RWPE2 (cell line): ENCODE measurements around the gene ABCG5.

Experiments used
- ATAC-seq: fragments of 200-7000 bp; cut with Tn5 transposase; 3 replicates; pipeline ENCODE4 v1.9.1; 2021; ENCODE audit warnings: low read depth
- DNase-seq: peaks from one replicate; pipeline ENCODE4 v3.0.0-alpha.2; 2020; ENCODE audit warnings: low spot score
- H3K27ac ChIP-seq: fragments of 450-650 bp; 2 replicates; pipeline ENCODE4 v1.5.1; 2017; ENCODE audit warnings: mild to moderate bottlenecking; ENCODE audit not compliant: poor library complexity, severe bottlenecking
- H3K27me3 ChIP-seq: fragments of 250-450 bp; sonication (Bioruptor Pico); 2 replicates; pipeline ENCODE4 v1.5.1; 2021; ENCODE audit warnings: mild to moderate bottlenecking, moderate library complexity; ENCODE audit not compliant: insufficient read depth, poor library complexity, severe bottlenecking
- H3K36me3 ChIP-seq: fragments of 250-450 bp; sonication (Bioruptor Pico); 2 replicates; pipeline ENCODE4 v1.5.1; 2020; ENCODE audit warnings: low read depth, mild to moderate bottlenecking, moderate library complexity
- H3K4me1 ChIP-seq: fragments of 250-450 bp; sonication (Bioruptor Pico); 2 replicates; pipeline ENCODE4 v1.5.1; 2021; ENCODE audit warnings: mild to moderate bottlenecking, moderate library complexity; ENCODE audit not compliant: insufficient read depth, poor library complexity, severe bottlenecking
- H3K4me3 ChIP-seq: fragments of 250-450 bp; sonication (Bioruptor Pico); 2 replicates; pipeline ENCODE4 v1.5.1; 2021; ENCODE audit warnings: mild to moderate bottlenecking, moderate library complexity; ENCODE audit not compliant: severe bottlenecking
- H3K9me3 ChIP-seq: fragments of 250-450 bp; sonication (Bioruptor Pico); 2 replicates; pipeline ENCODE4 v1.5.1; 2021; ENCODE audit warnings: mild to moderate bottlenecking, moderate library complexity; ENCODE audit not compliant: severe bottlenecking
- TF ChIP-seq, protein P1 (sequence below): fragments of 450-650 bp; IDR thresholded peaks from one replicate; pipeline ENCODE4 v1.5.1; 2017; ENCODE audit warnings: mild to moderate bottlenecking, moderate library complexity; ENCODE audit not compliant: poor library complexity, severe bottlenecking

ABCG5 gene

DNA sequence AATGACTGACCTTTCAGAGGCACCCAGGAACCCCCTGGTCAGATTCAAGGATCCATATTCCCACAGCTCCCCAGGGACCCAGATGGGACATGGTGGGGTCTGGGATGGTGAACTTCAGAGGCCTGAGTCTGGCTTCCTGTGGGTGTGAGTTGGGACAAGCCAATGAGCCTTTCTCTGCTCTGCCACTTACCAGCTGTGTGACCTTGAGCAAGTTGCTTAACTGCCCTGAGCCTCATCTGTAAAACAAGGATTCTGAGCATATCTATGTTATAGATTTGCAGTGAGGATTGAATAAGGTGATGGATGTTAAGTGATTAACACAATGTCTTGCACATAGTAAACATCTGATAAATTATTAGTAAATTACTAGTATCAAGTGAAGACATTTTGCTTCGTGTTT, 6.5 kb upstream of the ABCG5 start:
- no peak for DNase-seq
- Histone ChIP-seq H3K27ac (no peak overlapping the region), H3K9me3 (no peaks in the 10 kb centered on the region), H3K4me3 (no peak overlapping the region), H3K27me3 (no peaks in the 10 kb centered on the region), H3K36me3 (no peaks in the 10 kb centered on the region), H3K4me1 (no peaks in the 10 kb centered on the region)
- TF ChIP-seq, protein P1, sequence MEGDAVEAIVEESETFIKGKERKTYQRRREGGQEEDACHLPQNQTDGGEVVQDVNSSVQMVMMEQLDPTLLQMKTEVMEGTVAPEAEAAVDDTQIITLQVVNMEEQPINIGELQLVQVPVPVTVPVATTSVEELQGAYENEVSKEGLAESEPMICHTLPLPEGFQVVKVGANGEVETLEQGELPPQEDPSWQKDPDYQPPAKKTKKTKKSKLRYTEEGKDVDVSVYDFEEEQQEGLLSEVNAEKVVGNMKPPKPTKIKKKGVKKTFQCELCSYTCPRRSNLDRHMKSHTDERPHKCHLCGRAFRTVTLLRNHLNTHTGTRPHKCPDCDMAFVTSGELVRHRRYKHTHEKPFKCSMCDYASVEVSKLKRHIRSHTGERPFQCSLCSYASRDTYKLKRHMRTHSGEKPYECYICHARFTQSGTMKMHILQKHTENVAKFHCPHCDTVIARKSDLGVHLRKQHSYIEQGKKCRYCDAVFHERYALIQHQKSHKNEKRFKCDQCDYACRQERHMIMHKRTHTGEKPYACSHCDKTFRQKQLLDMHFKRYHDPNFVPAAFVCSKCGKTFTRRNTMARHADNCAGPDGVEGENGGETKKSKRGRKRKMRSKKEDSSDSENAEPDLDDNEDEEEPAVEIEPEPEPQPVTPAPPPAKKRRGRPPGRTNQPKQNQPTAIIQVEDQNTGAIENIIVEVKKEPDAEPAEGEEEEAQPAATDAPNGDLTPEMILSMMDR: no peak
- no peak for ATAC-seq

DNA sequence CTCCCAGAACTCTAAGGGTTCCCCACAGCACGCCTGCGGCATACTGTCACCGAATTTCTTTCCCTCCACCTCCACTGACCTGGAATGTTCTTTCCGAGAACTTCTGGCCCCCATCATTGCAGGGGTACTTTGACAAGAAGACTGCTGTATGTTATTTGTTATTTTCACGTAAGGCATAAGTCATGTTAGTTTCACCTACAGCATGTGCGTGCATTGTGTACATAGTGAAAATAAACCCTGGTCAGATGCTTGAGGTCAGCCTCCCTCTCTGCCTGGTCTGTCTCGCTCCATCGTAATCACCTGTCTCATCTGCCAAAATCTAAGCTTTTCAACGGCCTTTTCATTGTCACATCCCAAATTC, 4.2 kb upstream of the ABCG5 start:
- Histone ChIP-seq H3K27me3 (no peaks in the 10 kb centered on the region), H3K9me3 (no peaks in the 10 kb centered on the region), H3K36me3 (no peaks in the 10 kb centered on the region), H3K4me3 (no peak overlapping the region), H3K27ac (no peak overlapping the region), H3K4me1 (no peaks in the 10 kb centered on the region)
- DNase-seq: no peak
- no peak for ATAC-seq
- TF ChIP-seq, protein P1: no peak

DNA sequence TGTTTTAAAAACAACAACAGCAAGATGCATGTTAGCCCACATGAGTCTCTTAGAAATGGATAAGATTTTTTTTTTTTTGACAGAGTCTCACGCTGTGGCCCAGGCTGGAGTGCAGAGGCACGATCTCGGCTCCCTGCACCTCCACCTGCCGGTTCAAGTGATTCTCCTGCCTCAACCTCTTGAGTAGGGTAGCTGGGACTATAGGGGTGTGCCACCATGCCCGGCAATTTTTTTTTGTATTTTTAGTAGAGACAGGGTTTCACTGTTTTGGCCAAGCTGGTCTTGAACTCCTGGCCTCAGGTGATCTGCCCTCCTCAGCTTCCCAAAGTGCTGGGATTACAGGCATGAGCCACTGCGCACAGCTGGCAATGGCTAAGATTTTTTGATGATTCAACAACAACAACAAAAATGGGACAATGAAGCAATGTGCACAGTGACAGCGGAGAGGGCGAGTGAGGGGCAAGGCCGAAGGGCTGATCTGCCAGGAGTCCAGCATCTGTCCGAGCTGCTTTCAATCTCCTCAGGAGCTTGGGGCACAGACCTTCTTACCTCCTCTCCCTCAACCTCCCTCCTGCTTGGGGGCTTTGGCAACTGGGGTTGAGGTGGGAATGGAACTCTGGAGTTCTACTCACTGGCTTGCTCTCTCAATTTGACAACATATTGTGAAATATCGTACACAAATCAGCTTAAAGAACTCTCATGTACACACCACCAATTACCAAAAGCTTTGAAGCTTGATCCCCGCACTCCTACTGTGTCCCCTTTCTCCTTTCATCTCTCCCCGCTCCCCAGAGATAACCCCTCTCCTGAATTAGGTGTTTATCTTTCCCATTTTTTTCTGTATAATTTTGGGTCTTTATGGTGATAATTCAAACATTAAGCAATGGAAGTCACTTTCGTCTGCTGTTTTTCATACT, 3.6 kb upstream of the ABCG5 start:
- H3K4me3 ChIP-seq: no peak overlapping the region
- H3K27me3 ChIP-seq: no peaks in the 10 kb centered on the region
- no peak overlapping the region for H3K27ac ChIP-seq
- H3K4me1 ChIP-seq: no peaks in the 10 kb centered on the region
- no peak for ATAC-seq
- no peaks in the 10 kb centered on the region for H3K36me3 ChIP-seq
- DNase-seq: no peak
- TF ChIP-seq, protein P1: no peak
- H3K9me3 ChIP-seq: no peaks in the 10 kb centered on the region

DNA sequence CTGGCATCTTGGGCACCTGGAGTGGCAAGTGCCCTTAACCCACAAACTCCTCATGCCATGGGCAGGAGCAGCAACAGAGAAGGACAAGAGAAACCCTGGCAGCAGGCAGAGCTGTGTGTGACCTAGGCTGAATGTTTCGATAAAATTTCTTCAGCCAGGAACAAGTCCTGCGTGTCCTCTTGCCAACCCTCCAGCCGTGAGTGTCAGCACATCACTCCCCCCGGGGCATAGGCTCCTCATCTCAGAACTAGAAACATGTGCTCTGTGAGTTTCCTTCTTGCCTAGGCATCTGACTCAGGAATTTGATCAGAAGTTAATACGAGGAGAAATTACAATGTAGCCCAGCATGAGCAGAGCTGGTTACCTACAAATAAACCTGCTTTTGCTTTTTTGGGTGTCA, 2.3 kb upstream of the ABCG5 start:
- no peak for DNase-seq
- Histone ChIP-seq H3K4me3 (no peak overlapping the region), H3K27ac (no peak overlapping the region), H3K9me3 (no peaks in the 10 kb centered on the region), H3K36me3 (no peaks in the 10 kb centered on the region), H3K4me1 (no peaks in the 10 kb centered on the region), H3K27me3 (no peaks in the 10 kb centered on the region)
- ATAC-seq: no peak
- TF ChIP-seq, protein P1: no peak

DNA sequence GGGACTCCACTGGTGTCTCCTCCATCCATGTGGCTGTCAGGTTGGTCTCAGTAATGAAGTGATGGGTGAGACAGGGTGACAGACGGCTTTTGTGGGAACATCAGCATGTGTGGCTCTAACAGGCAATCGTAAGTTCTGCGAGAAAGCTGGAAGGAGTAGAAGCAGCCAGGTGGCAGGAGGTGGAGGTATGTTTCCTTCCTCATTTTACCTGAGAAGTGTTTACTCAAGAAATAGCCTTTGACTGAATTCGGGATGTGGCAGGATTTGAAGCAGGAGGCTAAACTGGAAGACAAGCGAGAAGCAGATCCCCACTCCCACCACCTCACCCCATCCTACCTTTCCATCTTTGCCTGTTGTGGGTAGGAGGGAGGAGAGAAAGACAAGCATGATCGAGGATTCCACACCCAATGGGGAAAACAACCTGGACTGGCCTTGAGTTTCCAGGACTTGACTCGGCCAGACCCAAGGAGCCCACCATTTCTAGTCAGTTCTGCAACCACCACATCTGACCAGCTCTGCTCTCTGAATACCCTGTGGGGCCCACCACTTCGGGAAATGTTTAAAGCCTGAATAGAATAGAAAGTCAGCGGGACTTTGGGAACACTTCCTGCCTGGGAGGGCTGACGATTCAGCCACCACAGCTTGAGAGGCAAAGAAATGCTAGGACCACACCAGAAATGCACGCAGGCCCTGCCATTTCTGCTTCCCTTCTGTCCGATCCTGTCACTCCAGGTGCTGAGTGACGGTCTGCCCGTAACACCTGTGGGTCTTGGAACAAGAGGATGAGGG, 1.3 kb upstream of the ABCG5 start:
- TF ChIP-seq, protein P1: no peak
- no peaks in the 10 kb centered on the region for H3K9me3 ChIP-seq

More for the DNA sequence above, 1.3 kb upstream of the ABCG5 start:
- ATAC-seq: no peak
- H3K4me1 ChIP-seq: no peaks in the 10 kb centered on the region
- DNase-seq: no peak
- H3K4me3 ChIP-seq: no peak overlapping the region
- H3K27me3 ChIP-seq: no peaks in the 10 kb centered on the region
- no peaks in the 10 kb centered on the region for H3K36me3 ChIP-seq
- H3K27ac ChIP-seq: no peak overlapping the region
